ENCODE measurements around the gene AGAP5. TPM values are rescaled to one million over a fixed set of nuclear protein-coding genes. Genes with fewer than 3 reads are reported as not detected.
"Not testable (repeated sequence)": the region's sequence is repeated elsewhere in the genome, so short reads cannot be mapped to it uniquely, and the experiment has no call there.

AGAP5 gene
- total RNA-seq, 2 experiments from 2014 or later: 7.8 to 9.0 TPM

DNA sequence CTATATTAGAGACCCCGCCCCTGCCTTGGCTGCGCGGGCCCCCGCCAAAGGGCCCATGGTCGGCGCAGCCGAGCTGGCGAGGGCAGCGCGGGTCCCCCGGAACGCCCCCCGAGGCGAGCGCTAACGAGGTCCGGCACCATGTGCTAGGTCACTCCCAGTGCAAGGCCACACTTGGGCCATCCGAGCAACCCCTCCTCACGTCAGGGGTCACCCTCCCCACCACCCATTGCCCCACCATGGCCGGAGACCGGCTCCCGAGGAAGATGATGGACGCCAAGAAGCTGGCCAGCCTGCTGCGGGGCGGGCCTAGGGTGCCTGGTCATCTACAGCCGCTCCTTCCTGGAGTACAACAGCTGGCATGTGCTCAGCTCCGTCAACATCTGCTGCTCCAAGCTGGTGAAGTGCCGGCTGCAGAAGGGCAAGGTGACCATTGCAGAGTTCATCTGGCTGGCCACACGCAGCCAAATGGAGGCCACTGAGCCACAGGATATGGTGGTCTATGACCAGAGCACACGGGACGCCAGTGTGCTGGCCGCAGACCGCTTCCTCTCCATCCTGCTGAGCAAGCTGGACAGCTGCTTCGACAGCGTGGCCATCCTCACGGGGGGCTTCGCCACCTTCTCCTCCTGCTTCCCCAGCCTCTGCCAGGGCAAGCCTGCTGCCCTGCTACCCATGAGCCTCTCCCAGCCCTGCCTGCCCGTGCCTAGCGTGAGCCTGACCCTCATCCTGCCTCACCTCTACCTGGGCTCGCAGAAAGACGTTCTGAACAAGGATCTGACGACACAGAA, 33.9 kb upstream of the AGAP5 start:
- peaks cover 16% of the 10 kb centered on the region for H3K4me1 Mint-ChIP-seq (ENCODE audit: low read depth)
- H3K27me3 Mint-ChIP-seq (ENCODE audit: low read depth): no peaks in the 10 kb centered on the region
- H3K36me3 Mint-ChIP-seq (ENCODE audit: low read depth): peaks cover 11% of the 10 kb centered on the region
- peak overlapping the region; percentile 35 for H3K4me3 Mint-ChIP-seq
- H3K27ac Mint-ChIP-seq: no peak overlapping the region
- DNase-seq: no peak
- CTCF ChIA-PET: interaction anchor here (0.5 to 1.7 kb wide), 5 partner anchors 10 to 562 kb away, joined by 3 to 5 read pairs (median 4); partner anchors contain the start of gene SEC24C
- intact Hi-C loops (cut with micrococcal nuclease): no loop called here
- H3K9me3 Mint-ChIP-seq: no peaks in the 10 kb centered on the region

DNA sequence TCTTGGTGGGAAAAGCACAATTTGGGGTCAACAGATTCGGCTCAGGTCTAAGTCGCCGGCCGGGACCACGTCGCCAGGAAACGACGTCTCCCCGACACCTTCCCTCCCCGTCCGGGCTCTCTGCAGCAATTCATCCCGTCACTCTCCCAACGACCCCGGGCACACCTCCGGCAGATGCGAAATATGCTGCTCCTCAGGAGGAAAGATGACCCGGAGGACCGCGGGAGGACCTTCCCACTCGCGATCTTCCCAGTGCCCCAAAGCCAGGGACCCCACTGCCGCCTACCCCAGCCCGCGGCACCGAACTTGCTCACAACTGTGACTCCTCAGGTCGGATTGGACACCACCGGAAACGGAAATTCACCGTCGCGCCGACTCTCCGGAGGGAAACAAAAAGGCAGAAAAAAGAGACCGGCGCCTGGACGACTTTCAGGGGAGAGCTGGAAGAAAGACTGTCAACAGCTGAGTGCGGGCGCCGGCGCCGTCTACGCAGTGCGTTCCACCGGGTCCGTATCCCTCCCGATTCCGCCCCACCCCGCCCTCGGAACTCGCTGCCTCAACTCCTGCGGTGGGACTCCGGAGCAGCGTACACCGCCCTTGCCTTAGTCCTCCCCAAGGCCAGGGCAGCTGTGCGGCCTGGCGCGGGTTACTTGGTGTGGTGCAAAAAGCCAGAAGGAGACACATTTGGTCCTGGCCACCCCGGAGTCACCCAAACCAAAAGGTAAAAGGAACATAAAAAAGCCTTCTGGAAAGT, 32.4 kb upstream of the AGAP5 start:
- peak; percentile 95 for DNase-seq
- Mint-ChIP-seq H3K36me3 (ENCODE audit: low read depth) (peaks cover 13% of the 10 kb centered on the region), H3K27ac (peak overlapping the region; percentile 97), H3K4me3 (peak overlapping the region; percentile 91), H3K27me3 (ENCODE audit: low read depth) (no peaks in the 10 kb centered on the region), H3K9me3 (no peaks in the 10 kb centered on the region), H3K4me1 (ENCODE audit: low read depth) (peaks cover 16% of the 10 kb centered on the region)
- intact Hi-C loops (cut with micrococcal nuclease): loop anchor here (1.0 kb wide), 4 partner anchors 14 to 55 kb away; partner anchors contain the start of genes SEC24C and ZSWIM8
- CTCF ChIA-PET: interaction anchor here (1.6 to 1.7 kb wide), 2 partner anchors 13 to 29 kb away, joined by 3 to 5 read pairs; partner anchors contain the start of gene SEC24C

DNA sequence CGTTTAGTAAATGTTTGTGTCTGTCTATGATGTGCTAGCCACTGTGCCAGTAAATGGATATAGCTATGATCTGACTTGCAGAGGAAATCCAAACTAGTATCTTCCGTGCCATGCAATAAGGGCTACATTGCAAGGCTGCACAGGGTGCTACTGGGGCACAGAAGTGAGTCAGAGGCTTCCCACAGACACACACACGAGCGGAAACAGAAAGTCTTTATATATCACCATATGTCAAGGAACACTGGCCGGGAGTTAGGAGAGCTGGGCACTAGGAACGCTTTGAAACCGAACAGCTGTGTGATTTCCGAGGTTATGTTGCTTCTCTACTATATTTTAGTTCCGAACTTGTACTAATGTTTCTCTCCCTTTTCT, 31.9 kb upstream of the AGAP5 start:
- not testable (repeated sequence) for H3K27me3 Mint-ChIP-seq (ENCODE audit: low read depth); H3K9me3 Mint-ChIP-seq
- Mint-ChIP-seq H3K36me3 (ENCODE audit: low read depth) (peaks cover 13% of the 10 kb centered on the region), H3K4me3 (peak overlapping the region; percentile 91), H3K4me1 (ENCODE audit: low read depth) (peaks cover 16% of the 10 kb centered on the region), H3K27ac (peak overlapping the region; percentile 97)
- intact Hi-C loops (cut with micrococcal nuclease): loop anchor here (1.0 kb wide), 4 partner anchors 15 to 56 kb away; partner anchors contain the start of genes SEC24C and ZSWIM8
- peak; percentile 62 for DNase-seq
- CTCF ChIA-PET: interaction anchor here (0.6 kb wide), 1 partner anchor 220 kb away, joined by 4 read pairs; no protein-coding TSS in a partner anchor

DNA sequence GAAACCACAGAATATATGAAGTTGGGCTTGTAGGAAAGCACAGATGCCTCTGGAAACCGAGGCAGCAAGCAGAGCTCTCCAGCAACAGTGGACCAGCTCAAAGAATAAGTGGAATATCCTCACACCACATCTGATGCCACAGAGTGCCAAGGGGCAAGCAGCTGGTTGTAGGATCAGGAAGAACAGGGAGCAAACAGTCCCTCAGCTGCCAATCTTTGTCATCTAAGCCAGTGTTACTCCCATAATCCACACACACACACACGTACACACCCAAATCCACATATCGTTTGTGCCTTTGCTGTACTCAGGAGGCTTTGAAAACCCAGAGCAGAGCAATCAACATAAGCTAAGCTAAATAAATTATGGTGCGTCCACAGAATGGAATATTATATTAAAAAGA, 25.6 kb upstream of the AGAP5 start:
- intact Hi-C loops (cut with micrococcal nuclease): no loop called here
- no peak for DNase-seq
- CTCF ChIA-PET: no interaction called here
- Mint-ChIP-seq H3K4me3 (no peak overlapping the region), H3K27ac (no peak overlapping the region), H3K9me3 (no peaks in the 10 kb centered on the region), H3K4me1 (ENCODE audit: low read depth) (peaks cover 5% of the 10 kb centered on the region), H3K27me3 (ENCODE audit: low read depth) (no peaks in the 10 kb centered on the region), H3K36me3 (ENCODE audit: low read depth) (peaks cover 22% of the 10 kb centered on the region)

DNA sequence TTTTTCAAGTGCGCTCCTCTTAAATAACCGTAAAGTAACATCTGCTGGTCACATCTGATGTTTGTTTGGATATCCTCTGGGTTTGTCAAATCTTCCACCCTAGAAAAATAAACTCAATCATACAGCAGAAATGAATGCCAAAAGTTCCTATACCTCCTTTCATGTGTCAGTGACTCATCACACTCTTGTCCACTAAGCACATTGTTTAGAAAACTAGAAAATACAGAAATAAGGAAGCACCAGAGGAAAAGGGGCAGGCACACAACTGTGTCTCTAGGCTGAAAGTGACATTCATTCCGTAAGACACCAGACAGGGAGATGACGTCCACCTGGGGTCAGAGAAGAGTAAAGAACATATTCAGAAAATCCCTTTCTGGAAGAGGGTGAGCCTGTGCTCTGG, 22.7 kb upstream of the AGAP5 start:
- intact Hi-C loops (cut with micrococcal nuclease); DNase-seq; H3K27me3 Mint-ChIP-seq (ENCODE audit: low read depth); H3K27ac Mint-ChIP-seq; H3K4me3 Mint-ChIP-seq; CTCF ChIA-PET; H3K9me3 Mint-ChIP-seq; H3K4me1 Mint-ChIP-seq (ENCODE audit: low read depth): not testable (repeated sequence)
- peaks cover 15% of the 10 kb centered on the region for H3K36me3 Mint-ChIP-seq (ENCODE audit: low read depth)

DNA sequence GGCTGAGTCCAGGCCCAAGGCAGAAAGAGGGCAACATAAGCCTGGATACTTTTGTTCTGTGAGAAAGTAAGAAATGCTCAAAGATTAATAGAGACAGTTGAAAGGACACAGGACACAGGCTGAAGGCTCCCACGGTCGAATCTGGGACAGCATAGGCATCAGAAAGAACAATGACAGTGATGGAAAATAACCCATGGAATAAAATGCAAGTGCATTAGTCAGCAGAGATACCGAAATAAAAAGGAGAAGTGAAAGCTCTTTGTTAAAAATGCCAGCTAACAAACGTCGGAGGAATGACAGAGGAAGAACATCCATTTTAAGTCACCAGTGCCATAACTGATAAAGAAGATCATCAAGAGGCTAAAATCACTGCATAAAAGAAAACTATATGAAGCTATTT, 19.6 kb upstream of the AGAP5 start:
- Mint-ChIP-seq H3K9me3 (no peaks in the 10 kb centered on the region), H3K4me1 (ENCODE audit: low read depth) (peaks cover 3% of the 10 kb centered on the region), H3K4me3 (no peak overlapping the region), H3K27me3 (ENCODE audit: low read depth) (no peaks in the 10 kb centered on the region), H3K36me3 (ENCODE audit: low read depth) (peaks cover 21% of the 10 kb centered on the region), H3K27ac (no peak overlapping the region)
- intact Hi-C loops (cut with micrococcal nuclease): no loop called here
- CTCF ChIA-PET: interaction anchor here (1.0 kb wide), 1 partner anchor 188 kb away, joined by 3 read pairs; no protein-coding TSS in a partner anchor
- no peak for DNase-seq

DNA sequence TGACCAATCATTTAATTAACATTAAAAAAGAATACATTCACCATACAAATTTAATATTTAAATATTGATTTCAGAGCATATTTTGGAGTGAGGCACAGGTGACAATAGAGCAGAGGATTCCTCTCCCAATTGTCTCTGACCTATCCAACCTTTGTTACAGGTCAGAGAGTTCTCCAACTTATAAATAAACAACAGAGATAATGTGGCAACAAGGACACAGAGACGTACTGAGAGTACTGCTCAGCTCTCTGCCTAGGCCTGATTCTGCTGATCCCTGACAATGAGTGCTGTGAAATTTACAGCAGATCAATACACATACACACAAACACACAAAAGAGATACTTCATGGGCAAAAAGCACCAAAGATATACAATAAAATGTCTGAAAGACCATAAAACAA, 18.3 kb upstream of the AGAP5 start:
- H3K27me3 Mint-ChIP-seq (ENCODE audit: low read depth): no peaks in the 10 kb centered on the region
- peaks cover 21% of the 10 kb centered on the region for H3K36me3 Mint-ChIP-seq (ENCODE audit: low read depth)
- H3K4me1 Mint-ChIP-seq (ENCODE audit: low read depth): peaks cover 3% of the 10 kb centered on the region
- H3K9me3 Mint-ChIP-seq: no peaks in the 10 kb centered on the region
- H3K27ac Mint-ChIP-seq: no peak overlapping the region
- CTCF ChIA-PET: no interaction called here
- DNase-seq: no peak
- no peak overlapping the region for H3K4me3 Mint-ChIP-seq
- intact Hi-C loops (cut with micrococcal nuclease): no loop called here

DNA sequence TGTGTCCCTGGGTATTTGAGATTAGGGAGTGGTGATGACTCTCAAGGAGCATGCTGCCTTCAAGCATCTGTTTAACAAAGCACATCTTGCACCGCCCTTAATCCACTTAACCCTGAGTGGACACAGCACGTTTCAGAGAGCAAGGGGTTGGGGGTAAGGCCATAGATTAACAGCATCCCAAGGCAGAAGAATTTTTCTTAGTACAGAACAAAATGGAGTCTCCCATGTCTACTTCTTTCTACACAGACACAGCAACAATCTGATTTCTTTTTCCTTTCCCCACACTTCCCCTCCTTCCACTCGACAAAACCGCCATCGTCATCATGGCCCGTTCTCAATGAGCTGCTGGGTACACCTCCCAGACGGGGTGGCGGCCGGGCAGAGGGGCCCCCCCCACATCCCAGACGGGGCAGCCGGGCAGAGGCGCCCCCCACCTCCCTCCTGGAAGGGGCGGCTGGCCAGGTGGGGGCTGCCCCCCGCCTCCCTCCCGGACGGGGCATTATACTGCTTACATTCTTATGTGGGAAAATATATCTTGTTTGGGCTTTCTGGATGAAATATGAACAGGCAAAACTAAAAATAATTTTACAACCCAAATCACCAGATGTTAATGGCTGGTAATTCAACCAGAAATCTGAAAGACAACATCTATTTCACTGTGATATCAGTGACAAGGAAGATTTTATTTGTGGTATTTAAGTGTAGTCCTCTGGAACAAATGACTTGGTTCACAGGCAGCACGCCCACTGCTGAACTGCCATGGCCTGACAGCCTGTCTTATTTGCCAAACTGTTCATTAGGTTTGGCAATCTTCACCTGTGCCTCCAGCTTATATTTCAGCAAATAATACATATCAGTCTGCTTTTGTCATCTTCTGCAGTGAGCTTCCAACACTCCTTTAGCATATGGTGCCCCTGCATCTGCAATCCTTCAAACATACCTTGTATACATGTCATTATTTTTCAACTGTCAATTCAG, 17.6 kb upstream of the AGAP5 start:
- H3K9me3 Mint-ChIP-seq; H3K27ac Mint-ChIP-seq; intact Hi-C loops (cut with micrococcal nuclease); CTCF ChIA-PET; H3K27me3 Mint-ChIP-seq (ENCODE audit: low read depth); H3K4me3 Mint-ChIP-seq; H3K4me1 Mint-ChIP-seq (ENCODE audit: low read depth); DNase-seq: not testable (repeated sequence)
- peaks cover 15% of the 10 kb centered on the region for H3K36me3 Mint-ChIP-seq (ENCODE audit: low read depth)

DNA sequence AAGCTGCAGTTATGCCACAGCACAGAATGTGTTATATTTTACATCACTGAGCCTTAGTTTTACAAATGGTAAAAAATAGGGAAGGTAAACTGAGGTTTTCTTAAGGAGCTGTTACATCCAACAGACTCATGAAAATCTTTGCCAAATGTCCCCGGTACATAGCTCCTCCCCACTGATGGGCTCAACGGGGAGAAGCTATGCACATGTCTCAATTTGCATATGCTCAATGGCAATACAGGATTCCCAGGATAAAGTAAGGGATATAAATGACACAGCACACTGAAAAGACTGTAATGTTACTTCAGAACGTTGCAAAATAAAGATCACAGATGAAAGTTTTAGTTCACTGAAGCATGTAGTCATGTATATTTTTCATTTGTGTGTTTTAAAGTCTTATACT, 16.6 kb upstream of the AGAP5 start:
- DNase-seq; H3K27me3 Mint-ChIP-seq (ENCODE audit: low read depth); H3K4me1 Mint-ChIP-seq (ENCODE audit: low read depth); intact Hi-C loops (cut with micrococcal nuclease); H3K27ac Mint-ChIP-seq; CTCF ChIA-PET; H3K4me3 Mint-ChIP-seq; H3K9me3 Mint-ChIP-seq: not testable (repeated sequence)
- H3K36me3 Mint-ChIP-seq (ENCODE audit: low read depth): peaks cover 14% of the 10 kb centered on the region

DNA sequence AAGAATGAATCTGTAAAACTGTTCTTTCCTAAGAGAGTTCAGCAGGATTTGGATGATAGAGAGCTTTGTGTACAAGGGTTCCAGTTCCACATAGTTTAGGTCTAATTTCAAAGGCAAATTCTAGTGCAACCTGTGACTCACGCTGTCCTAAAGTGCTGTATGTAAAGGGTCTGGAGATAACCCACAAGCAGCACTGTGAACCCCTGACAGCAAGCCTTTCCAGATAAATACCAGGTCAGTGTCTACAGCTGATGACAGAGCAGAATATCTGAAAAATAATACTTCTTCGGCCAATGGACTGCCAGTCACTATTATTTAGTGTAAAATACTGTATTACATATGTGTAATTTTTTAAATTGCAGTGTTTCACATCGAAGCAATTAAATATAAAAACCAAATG, 16.0 kb upstream of the AGAP5 start:
- peaks cover 12% of the 10 kb centered on the region for H3K36me3 Mint-ChIP-seq (ENCODE audit: low read depth)
- CTCF ChIA-PET: not testable (repeated sequence)

DNA sequence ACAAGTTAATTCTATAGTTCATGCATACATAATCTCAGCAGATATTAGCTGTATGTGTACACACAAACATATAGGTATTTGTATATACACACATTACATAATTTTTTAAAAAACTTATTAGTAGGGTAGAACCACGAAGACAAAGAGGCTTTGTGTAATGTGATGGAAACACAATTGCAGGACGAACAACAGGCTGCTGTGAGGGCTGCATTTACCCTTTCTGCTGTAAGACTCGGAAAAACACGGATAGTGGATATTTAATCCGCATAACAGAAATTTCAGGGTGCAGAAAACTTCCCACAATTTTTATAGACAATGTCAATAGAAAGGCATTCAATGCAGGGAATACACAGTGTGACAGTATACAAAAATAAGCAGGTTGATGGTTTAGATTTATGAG, 13.8 kb upstream of the AGAP5 start:
- H3K9me3 Mint-ChIP-seq; H3K27me3 Mint-ChIP-seq (ENCODE audit: low read depth); H3K27ac Mint-ChIP-seq; H3K4me3 Mint-ChIP-seq; DNase-seq; CTCF ChIA-PET; intact Hi-C loops (cut with micrococcal nuclease); H3K4me1 Mint-ChIP-seq (ENCODE audit: low read depth); H3K36me3 Mint-ChIP-seq (ENCODE audit: low read depth): not testable (repeated sequence)

More for the DNA sequence above, 16.0 kb upstream of the AGAP5 start:
- H3K27ac Mint-ChIP-seq; H3K4me1 Mint-ChIP-seq (ENCODE audit: low read depth); DNase-seq; H3K4me3 Mint-ChIP-seq; H3K27me3 Mint-ChIP-seq (ENCODE audit: low read depth); H3K9me3 Mint-ChIP-seq; intact Hi-C loops (cut with micrococcal nuclease): not testable (repeated sequence)

DNA sequence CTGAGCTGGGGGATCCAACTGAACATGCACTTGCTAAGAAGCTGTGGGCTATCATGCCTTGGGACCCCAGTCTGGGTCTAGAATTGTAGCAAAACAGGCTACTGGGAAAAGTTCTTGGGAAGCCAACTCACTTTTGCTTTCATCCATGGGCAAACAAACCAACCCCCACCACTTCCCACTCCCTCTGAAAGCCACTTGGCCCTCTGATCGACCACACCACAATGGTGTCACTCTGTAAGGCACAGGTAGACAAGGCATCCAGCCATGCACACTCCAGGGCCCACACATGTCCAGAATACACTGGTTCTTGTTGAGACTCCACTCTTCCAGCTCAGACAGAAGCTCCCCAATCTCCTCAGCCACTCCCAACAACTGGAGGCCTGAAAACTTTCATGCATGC, 10.2 kb upstream of the AGAP5 start:
- CTCF ChIA-PET; H3K27me3 Mint-ChIP-seq (ENCODE audit: low read depth); H3K4me3 Mint-ChIP-seq; H3K4me1 Mint-ChIP-seq (ENCODE audit: low read depth); H3K27ac Mint-ChIP-seq; intact Hi-C loops (cut with micrococcal nuclease); H3K9me3 Mint-ChIP-seq; DNase-seq: not testable (repeated sequence)
- peaks cover 11% of the 10 kb centered on the region for H3K36me3 Mint-ChIP-seq (ENCODE audit: low read depth)

All from activated naive CD4-positive, alpha-beta T cell treated with anti-CD3 and anti-CD28 coated beads for 36 hours (primary cell).